ENCODE measurements around the gene DICER1. TPM values are rescaled to one million over a fixed set of nuclear protein-coding genes. Genes with fewer than 3 reads are reported as not detected.
"Not testable (repeated sequence)": the region's sequence is repeated elsewhere in the genome, so short reads cannot be mapped to it uniquely, and the experiment has no call there.

Gene DICER1
- total RNA-seq, 1 experiment from 2014 or later = 57.3 TPM

DNA sequence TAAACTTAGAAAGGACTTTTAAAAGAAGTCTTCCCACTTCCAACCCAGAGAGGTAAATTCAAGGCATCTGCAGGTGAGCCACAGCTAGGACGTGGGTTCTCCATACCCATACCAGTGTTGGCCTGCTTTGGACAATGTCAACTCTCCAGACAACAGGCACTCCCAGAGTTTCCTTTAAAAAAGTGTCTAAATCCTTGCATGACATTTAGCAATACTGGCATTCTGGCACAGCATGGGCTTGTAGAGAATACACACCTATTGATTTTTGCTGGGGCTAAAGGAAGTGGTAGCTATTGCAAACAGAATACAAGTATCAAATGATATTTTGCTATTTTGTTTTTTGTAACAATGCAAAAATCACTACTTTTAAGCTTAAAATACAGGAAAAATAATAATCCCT, 25.8 kb upstream of the DICER1 start:
- Mint-ChIP-seq H3K9me3 (ENCODE audit: unreplicated experiment) (peaks cover 5% of the 10 kb centered on the region), H3K27ac (ENCODE audit: unreplicated experiment) (no peak overlapping the region), H3K4me1 (ENCODE audit: low read depth, unreplicated experiment) (no peaks in the 10 kb centered on the region), H3K27me3 (ENCODE audit: insufficient read depth, unreplicated experiment) (no peaks in the 10 kb centered on the region), H3K4me3 (ENCODE audit: unreplicated experiment) (no peak overlapping the region), H3K36me3 (ENCODE audit: insufficient read depth, unreplicated experiment) (peaks cover 10% of the 10 kb centered on the region)
- Histone ChIP-seq H3K4me3 (ENCODE audit: low read depth, low read length) (no peak overlapping the region), H3K9me3 (no peaks in the 10 kb centered on the region; the same call in 1 of the 2 replicates), H3K27me3 (replicated peaks; ENCODE audit: control insufficient read depth, insufficient read depth, low read length) (no peaks in the 10 kb centered on the region), H3K36me3 (ENCODE audit: control insufficient read depth, insufficient read depth, low read length) (no peaks in the 10 kb centered on the region), H3K4me1 (no peaks in the 10 kb centered on the region)
- intact Hi-C loops (cut with micrococcal nuclease; ENCODE audit: unreplicated experiment) = no loop called here
- ChIA-PET POLR2A (no interaction called here), CTCF (no interaction called here)
- no peak for DNase-seq
- BruUV-seq (replicated peaks) = no TSS peak
- TF ChIP-seq, protein P1, sequence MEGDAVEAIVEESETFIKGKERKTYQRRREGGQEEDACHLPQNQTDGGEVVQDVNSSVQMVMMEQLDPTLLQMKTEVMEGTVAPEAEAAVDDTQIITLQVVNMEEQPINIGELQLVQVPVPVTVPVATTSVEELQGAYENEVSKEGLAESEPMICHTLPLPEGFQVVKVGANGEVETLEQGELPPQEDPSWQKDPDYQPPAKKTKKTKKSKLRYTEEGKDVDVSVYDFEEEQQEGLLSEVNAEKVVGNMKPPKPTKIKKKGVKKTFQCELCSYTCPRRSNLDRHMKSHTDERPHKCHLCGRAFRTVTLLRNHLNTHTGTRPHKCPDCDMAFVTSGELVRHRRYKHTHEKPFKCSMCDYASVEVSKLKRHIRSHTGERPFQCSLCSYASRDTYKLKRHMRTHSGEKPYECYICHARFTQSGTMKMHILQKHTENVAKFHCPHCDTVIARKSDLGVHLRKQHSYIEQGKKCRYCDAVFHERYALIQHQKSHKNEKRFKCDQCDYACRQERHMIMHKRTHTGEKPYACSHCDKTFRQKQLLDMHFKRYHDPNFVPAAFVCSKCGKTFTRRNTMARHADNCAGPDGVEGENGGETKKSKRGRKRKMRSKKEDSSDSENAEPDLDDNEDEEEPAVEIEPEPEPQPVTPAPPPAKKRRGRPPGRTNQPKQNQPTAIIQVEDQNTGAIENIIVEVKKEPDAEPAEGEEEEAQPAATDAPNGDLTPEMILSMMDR (IDR thresholded peaks at IDR 0.05; ENCODE audit: insufficient read depth in 1 of 2, low read depth in 1 of 2, low read length in 1 of 2, severe bottlenecking in 1 of 2, unreplicated experiment in 1 of 2) = no peak

DNA sequence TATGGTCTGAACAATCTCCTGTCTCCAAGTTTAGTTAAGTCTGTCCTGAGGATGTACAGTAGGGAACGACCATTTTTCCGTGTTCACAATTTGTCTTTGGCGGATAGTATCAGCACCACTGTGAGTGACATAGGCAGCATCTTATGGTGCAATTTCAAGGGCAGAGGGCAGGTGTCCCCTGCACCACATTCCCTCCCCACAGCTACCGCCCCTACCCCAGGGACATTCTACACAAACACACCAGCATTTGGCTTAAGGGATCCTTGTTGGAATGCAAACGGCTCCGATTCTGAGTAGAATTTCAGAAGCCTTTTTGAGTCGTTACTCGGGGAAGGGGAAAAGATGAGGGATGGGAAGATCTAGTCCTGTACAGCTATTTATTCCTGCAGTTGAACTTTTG, 25.1 kb upstream of the DICER1 start:
- CTCF ChIA-PET = no interaction called here
- Mint-ChIP-seq H3K4me3 (ENCODE audit: unreplicated experiment) (no peak overlapping the region), H3K27me3 (ENCODE audit: insufficient read depth, unreplicated experiment) (no peaks in the 10 kb centered on the region), H3K36me3 (ENCODE audit: insufficient read depth, unreplicated experiment) (peaks cover 9% of the 10 kb centered on the region), H3K4me1 (ENCODE audit: low read depth, unreplicated experiment) (no peaks in the 10 kb centered on the region), H3K9me3 (ENCODE audit: unreplicated experiment) (no peaks in the 10 kb centered on the region), H3K27ac (ENCODE audit: unreplicated experiment) (no peak overlapping the region)
- Histone ChIP-seq H3K36me3 (ENCODE audit: control insufficient read depth, insufficient read depth, low read length) (no peaks in the 10 kb centered on the region), H3K27me3 (replicated peaks; ENCODE audit: control insufficient read depth, insufficient read depth, low read length) (no peaks in the 10 kb centered on the region), H3K4me3 (ENCODE audit: low read depth, low read length) (no peak overlapping the region), H3K4me1 (no peaks in the 10 kb centered on the region), H3K9me3 (no peaks in the 10 kb centered on the region)
- TF ChIP-seq, protein P1 (IDR thresholded peaks at IDR 0.05; ENCODE audit: insufficient read depth in 1 of 2, low read depth in 1 of 2, low read length in 1 of 2, severe bottlenecking in 1 of 2, unreplicated experiment in 1 of 2) = no peak
- intact Hi-C loops (cut with micrococcal nuclease; ENCODE audit: unreplicated experiment) = no loop called here
- DNase-seq = no peak
- POLR2A ChIA-PET = no interaction called here
- BruUV-seq (replicated peaks) = no TSS peak

DNA sequence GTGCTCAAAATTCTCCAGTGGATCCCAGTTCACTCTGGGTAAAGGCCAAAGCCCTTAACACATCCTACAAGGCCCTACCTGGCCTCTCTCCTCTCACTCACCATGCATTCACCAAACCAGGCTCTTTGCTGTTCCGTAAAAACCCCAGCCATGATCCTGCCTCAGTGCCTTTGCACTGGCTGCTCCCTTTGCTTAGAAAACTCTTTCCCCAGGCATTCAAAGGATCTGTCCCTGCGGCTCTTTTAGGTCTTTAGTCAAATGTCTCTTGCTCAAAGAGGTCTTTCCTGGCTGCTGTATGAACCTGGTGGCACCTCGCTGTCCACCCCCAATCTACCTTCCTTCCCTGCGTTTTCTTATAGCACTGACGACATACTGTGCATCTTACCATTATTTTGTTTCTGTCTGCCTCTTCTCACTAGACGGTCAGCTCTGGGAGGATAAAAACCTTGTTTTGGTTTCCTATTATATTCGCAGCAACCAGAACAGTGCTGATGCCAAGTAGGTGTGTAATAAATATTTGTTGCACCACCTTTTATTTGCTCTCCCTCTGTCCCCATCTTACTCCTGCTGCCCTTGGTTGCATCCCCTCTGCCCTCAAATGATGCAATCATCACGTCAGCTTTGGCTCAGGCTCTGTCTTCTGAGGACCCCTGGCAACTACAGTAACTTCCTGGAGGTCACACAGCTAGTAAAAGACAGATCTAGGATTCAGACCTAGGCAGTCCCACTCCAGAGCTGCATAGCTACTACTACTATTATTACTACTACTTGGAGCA, 23.8 kb upstream of the DICER1 start:
- no TSS peak for BruUV-seq (replicated peaks)
- intact Hi-C loops (cut with micrococcal nuclease; ENCODE audit: unreplicated experiment) = no loop called here
- H3K27ac Mint-ChIP-seq (ENCODE audit: unreplicated experiment) = no peak overlapping the region
- H3K4me1 Mint-ChIP-seq (ENCODE audit: low read depth, unreplicated experiment) = no peaks in the 10 kb centered on the region
- no peak overlapping the region for H3K4me3 Mint-ChIP-seq (ENCODE audit: unreplicated experiment)
- H3K4me1 ChIP-seq = no peaks in the 10 kb centered on the region
- no peaks in the 10 kb centered on the region for H3K36me3 ChIP-seq (ENCODE audit: control insufficient read depth, insufficient read depth, low read length)
- H3K9me3 ChIP-seq = no peaks in the 10 kb centered on the region
- H3K9me3 Mint-ChIP-seq (ENCODE audit: unreplicated experiment) = no peaks in the 10 kb centered on the region
- TF ChIP-seq, protein P1 (IDR thresholded peaks at IDR 0.05; ENCODE audit: insufficient read depth in 1 of 2, low read depth in 1 of 2, low read length in 1 of 2, severe bottlenecking in 1 of 2, unreplicated experiment in 1 of 2) = no peak
- no peak for DNase-seq
- CTCF ChIA-PET = no interaction called here
- POLR2A ChIA-PET = no interaction called here
- no peak overlapping the region for H3K4me3 ChIP-seq (ENCODE audit: low read depth, low read length)
- H3K27me3 ChIP-seq (replicated peaks; ENCODE audit: control insufficient read depth, insufficient read depth, low read length) = no peaks in the 10 kb centered on the region
- H3K27me3 Mint-ChIP-seq (ENCODE audit: insufficient read depth, unreplicated experiment) = no peaks in the 10 kb centered on the region
- H3K36me3 Mint-ChIP-seq (ENCODE audit: insufficient read depth, unreplicated experiment) = peaks cover 4% of the 10 kb centered on the region

DNA sequence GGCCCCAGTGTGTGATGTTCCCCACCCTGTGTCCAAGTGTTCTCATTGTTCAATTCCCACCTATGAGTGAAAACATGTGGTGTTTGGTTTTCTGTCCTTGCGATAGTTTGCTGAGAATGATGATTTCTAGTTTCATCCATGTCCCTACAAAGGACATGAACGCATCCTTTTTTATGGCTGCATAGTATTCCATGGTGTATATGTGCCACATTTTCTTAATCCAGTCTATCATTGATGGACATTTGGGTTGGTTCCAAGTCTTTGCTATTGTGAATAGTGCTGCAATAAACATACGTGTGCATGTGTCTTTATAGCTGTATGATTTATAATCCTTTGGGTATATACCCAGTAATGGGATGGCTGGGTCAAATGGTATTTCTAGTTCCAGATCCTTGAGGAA, 18.3 kb upstream of the DICER1 start:
- H3K4me3 ChIP-seq (ENCODE audit: low read depth, low read length); H3K36me3 ChIP-seq (ENCODE audit: control insufficient read depth, insufficient read depth, low read length); intact Hi-C loops (cut with micrococcal nuclease; ENCODE audit: unreplicated experiment); POLR2A ChIA-PET; H3K4me1 Mint-ChIP-seq (ENCODE audit: low read depth, unreplicated experiment); BruUV-seq (replicated peaks); H3K36me3 Mint-ChIP-seq (ENCODE audit: insufficient read depth, unreplicated experiment); H3K4me1 ChIP-seq; H3K27me3 ChIP-seq (replicated peaks; ENCODE audit: control insufficient read depth, insufficient read depth, low read length); CTCF ChIA-PET; H3K9me3 Mint-ChIP-seq (ENCODE audit: unreplicated experiment); H3K27ac Mint-ChIP-seq (ENCODE audit: unreplicated experiment); DNase-seq; H3K9me3 ChIP-seq; H3K4me3 Mint-ChIP-seq (ENCODE audit: unreplicated experiment); H3K27me3 Mint-ChIP-seq (ENCODE audit: insufficient read depth, unreplicated experiment): not testable (repeated sequence)

All from Caco-2 (cell line).